WERI-Rb-1 (cell line): ENCODE results near the gene SELENOK.

Experiments used
- DNase-seq: peaks from one replicate; pipeline ENCODE4 v3.0.0-alpha.2; 2020
- H3K27ac ChIP-seq: fragments of 250-450 bp; sonication (Bioruptor Pico); 2 replicates; pipeline ENCODE4 v1.5.1; 2020; ENCODE audit warnings: mild to moderate bottlenecking, moderate library complexity
- H3K27me3 ChIP-seq: fragments of 250-450 bp; sonication (Bioruptor Pico); 2 replicates; pipeline ENCODE4 v1.5.1; 2021; ENCODE audit warnings: mild to moderate bottlenecking, low read depth, moderate library complexity; ENCODE audit not compliant: insufficient read depth, severe bottlenecking
- H3K36me3 ChIP-seq: fragments of 250-450 bp; sonication (Bioruptor Pico); 2 replicates; pipeline ENCODE4 v1.5.1; 2020; ENCODE audit warnings: mild to moderate bottlenecking, moderate library complexity
- H3K4me3 ChIP-seq: 2 replicates; pipeline ENCODE4 v1.5.1; 2011; ENCODE audit warnings: low read depth, mild to moderate bottlenecking, control low read depth, low read length
- H3K9me3 ChIP-seq: fragments of 250-450 bp; sonication (Bioruptor Pico); 2 replicates; pipeline ENCODE4 v1.5.1; 2021; ENCODE audit warnings: mild to moderate bottlenecking, moderate library complexity; ENCODE audit not compliant: severe bottlenecking
- TF ChIP-seq, protein P1 (sequence below): IDR thresholded peaks from 2 replicates; pipeline ENCODE4 v1.5.1; 2011; ENCODE audit warnings: low read depth, mild to moderate bottlenecking, control low read depth, inconsistent platforms, low read length

The SELENOK gene

DNA sequence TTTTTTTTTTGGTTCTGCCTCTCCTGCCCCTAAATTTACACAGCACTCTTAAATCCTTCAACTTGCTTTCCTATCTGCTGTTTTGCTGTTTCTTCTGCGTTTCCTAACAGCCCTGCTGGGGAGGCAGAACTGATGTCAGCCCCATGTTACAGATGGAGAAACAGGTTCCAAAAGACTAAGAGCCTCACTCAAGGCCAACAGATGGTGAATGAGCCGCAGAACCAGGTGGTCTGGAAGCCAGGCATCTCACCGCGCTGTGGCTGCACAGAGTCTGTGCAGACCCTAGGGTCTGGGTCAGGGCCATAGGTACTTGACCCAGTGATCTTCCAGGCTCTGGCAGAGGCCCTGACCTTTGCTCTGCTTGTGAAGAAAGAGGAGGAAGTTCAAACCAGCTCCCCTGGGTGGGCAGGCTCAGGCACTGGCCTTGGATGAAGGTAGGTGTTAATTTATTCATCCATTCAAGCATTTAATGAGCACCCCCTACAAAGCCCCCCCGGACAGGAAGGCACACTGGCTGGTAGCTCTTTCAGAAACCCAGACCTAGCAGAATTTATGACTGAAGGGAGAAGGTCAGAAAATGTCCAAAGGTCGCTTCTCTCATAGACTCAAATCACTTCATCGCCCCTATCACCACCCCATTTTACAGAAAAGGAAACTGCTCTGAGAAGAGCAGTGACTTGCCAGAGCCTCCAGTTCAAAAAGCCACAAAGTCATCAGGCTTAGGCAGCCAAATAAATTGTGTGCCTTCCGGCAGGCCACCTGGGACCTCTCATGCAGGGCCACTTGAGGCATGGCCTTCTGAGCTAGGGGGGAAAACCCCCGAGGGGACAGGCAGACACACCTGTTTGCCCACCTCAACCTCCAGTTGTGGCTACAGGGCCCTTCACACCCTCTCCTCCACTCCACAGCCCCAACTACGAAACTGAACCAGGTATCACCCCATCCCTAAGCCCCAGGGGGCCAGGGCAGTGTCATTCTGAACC is 48.2 kb downstream of the SELENOK start:
- peak; percentile 47 for DNase-seq
- Histone ChIP-seq H3K9me3 (peaks cover 4% of the 10 kb centered on the region), H3K27me3 (no peaks in the 10 kb centered on the region), H3K27ac (no peak overlapping the region), H3K36me3 (no peaks in the 10 kb centered on the region), H3K4me3 (no peak overlapping the region)
- TF ChIP-seq, protein P1, sequence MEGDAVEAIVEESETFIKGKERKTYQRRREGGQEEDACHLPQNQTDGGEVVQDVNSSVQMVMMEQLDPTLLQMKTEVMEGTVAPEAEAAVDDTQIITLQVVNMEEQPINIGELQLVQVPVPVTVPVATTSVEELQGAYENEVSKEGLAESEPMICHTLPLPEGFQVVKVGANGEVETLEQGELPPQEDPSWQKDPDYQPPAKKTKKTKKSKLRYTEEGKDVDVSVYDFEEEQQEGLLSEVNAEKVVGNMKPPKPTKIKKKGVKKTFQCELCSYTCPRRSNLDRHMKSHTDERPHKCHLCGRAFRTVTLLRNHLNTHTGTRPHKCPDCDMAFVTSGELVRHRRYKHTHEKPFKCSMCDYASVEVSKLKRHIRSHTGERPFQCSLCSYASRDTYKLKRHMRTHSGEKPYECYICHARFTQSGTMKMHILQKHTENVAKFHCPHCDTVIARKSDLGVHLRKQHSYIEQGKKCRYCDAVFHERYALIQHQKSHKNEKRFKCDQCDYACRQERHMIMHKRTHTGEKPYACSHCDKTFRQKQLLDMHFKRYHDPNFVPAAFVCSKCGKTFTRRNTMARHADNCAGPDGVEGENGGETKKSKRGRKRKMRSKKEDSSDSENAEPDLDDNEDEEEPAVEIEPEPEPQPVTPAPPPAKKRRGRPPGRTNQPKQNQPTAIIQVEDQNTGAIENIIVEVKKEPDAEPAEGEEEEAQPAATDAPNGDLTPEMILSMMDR, result no peak

DNA sequence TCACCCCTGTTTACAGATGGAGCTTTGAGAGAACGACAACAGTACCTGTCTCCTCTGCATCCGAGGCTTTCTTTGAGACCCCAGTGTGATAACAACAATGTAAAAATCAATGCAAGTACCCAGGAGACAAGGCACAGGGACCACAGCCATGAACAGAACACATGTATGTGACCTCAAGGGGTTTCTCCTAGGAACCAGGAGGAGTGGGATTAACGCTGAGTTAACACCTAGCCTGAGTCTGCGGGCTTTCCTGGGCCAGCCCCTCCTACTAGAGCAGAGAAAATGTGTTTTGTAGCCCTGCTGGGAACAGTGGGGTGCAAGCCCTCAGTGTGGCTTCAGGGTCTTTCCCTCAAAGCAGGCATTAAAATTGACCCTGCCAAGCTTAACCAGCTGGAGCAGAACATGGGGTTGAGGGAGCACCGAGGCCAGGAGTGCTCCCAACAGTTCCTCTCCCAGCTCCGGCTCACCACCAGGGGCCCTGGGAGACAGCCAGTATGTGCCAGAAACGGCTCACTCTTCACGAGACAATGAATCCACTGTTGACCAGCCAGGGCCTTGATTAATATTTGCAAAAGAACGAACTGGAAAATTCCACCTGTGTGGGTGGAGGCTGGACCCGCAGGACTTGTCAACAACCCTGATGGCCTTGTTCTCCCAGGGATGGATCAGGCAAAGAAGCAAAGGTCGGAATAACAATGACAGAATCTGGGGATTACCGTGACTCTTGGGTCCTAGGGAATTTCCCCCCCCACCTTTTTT is 49.0 kb downstream of the SELENOK start:
- DNase-seq, result no peak
- no peaks in the 10 kb centered on the region for H3K36me3 ChIP-seq
- no peak overlapping the region for H3K4me3 ChIP-seq
- peak overlapping the region; percentile 48 for H3K27ac ChIP-seq
- H3K9me3 ChIP-seq, result peaks cover 4% of the 10 kb centered on the region
- TF ChIP-seq, protein P1, result no peak
- H3K27me3 ChIP-seq, result no peaks in the 10 kb centered on the region

DNA sequence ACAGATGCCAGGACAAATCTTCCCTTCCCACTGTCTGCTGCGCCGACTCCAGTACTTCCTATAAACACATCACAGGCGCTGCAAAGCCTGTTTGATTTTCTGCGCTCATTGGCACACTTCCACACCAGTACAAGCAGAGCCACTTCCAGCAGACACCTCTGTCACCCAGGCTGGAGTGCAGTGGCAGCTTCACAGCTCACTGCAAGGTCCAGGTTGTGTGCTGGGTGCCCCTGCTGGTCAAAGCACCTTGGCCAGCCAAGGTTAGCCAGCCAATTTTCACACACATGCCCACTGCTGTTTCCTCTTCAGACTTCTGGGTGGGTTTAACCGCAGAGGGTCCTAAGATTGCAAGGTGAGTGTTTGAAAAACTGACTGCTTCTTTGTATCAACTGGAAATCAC is 50.4 kb downstream of the SELENOK start:
- TF ChIP-seq, protein P1, result peak; percentile 55
- no peaks in the 10 kb centered on the region for H3K9me3 ChIP-seq
- H3K27me3 ChIP-seq, result no peaks in the 10 kb centered on the region
- H3K36me3 ChIP-seq, result no peaks in the 10 kb centered on the region
- no peak overlapping the region for H3K4me3 ChIP-seq
- H3K27ac ChIP-seq, result no peak overlapping the region
- no peak for DNase-seq

DNA sequence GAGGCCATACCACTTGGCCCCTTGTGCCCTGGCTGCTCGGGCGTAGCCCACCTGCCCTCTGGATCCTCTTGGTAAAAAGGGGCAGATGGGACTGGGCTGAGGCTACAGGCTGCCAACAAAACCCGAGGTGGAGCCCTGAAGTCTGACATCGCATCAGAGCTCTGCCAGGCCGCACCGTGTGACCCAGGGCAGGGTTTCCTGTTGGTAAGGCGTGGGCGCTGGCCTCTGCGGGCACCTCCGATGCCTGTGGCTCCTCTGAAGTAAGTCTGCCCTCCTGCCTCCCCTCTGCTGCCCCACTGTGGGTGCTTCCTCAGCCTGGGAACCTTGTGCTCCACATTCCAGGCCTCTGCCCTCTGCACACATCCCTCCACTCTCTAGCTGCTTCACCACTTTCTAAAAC is 54.3 kb downstream of the SELENOK start:
- H3K9me3 ChIP-seq, result no peaks in the 10 kb centered on the region
- no peaks in the 10 kb centered on the region for H3K27me3 ChIP-seq
- DNase-seq, result no peak
- H3K36me3 ChIP-seq, result no peaks in the 10 kb centered on the region
- TF ChIP-seq, protein P1, result no peak
- H3K27ac ChIP-seq, result no peak overlapping the region
- no peak overlapping the region for H3K4me3 ChIP-seq

DNA sequence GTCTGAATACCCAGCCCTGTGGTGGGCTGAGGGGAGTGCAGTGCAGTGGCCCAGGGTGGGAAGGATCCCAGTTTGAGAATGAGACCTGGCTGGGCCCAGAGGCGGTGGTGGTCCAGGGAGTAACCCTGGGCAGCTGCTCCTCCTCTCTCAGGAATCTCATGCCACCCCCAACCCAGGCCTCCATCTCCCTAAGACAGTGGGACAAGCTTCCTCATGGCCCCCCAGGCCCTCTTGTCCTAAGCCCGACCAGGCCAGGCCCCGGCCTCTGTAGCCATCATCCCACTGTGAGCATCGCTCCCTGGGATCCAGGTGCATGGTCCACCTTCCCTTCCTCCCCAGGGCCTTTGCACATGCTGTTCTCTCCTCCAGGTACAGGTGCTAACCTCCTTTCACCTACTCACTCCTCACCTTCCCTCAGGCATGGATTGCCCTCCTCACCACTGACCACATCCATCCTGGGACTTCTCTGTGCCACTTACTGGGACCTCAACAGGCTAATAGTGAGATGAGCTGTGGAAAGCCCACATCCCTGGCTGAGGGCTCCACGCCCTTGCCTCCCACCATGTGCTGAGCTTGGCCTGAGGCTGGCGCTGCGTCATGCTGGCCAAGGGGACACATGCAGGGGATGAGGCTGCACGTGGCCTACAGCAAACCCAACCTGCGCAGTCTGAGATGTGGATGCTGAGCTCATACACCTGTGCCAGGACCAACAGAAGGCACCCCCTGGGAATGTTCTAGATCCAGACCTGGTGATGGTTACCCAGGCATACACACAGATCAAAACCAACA is 55.4 kb downstream of the SELENOK start:
- H3K4me3 ChIP-seq, result no peak overlapping the region
- DNase-seq, result no peak
- no peak overlapping the region for H3K27ac ChIP-seq
- H3K9me3 ChIP-seq, result no peaks in the 10 kb centered on the region
- no peaks in the 10 kb centered on the region for H3K36me3 ChIP-seq
- TF ChIP-seq, protein P1, result no peak
- H3K27me3 ChIP-seq, result no peaks in the 10 kb centered on the region
